COLO668 (cell line): ENCODE data around the gene OR4K15.
"Not testable (repeated sequence)": the region's sequence is repeated elsewhere in the genome, so short reads cannot be mapped to it uniquely, and the experiment has no call there.

Experiments used
- DNase-seq: peaks from one replicate; lab custom pipeline; 2025; ENCODE audit not compliant: unreplicated experiment; lab: John Stamatoyannopoulos, UW

OR4K15 gene, protein sequence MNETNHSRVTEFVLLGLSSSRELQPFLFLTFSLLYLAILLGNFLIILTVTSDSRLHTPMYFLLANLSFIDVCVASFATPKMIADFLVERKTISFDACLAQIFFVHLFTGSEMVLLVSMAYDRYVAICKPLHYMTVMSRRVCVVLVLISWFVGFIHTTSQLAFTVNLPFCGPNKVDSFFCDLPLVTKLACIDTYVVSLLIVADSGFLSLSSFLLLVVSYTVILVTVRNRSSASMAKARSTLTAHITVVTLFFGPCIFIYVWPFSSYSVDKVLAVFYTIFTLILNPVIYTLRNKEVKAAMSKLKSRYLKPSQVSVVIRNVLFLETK

GRCh38 chr14:19975291-19975690 lies at the start of gene OR4K15:
Gene OR4K15 (plus strand): TSS chr14:19975591. CDS start chr14:19975591, 0 bp downstream.
- no peak for DNase-seq

GRCh38 chr14:19930617-19931016 lies 44.8 kb upstream of the OR4K15 start, which contains the start of gene OR4K1:
Gene OR4K1 (plus strand): TSS chr14:19930917. CDS start chr14:19935667, 4,750 bp downstream.
- DNase-seq: no peak

- no peak for DNase-seq
Measured at GRCh38 chr14:19941668-19942067, 33.7 kb upstream of the OR4K15 start.

DNA sequence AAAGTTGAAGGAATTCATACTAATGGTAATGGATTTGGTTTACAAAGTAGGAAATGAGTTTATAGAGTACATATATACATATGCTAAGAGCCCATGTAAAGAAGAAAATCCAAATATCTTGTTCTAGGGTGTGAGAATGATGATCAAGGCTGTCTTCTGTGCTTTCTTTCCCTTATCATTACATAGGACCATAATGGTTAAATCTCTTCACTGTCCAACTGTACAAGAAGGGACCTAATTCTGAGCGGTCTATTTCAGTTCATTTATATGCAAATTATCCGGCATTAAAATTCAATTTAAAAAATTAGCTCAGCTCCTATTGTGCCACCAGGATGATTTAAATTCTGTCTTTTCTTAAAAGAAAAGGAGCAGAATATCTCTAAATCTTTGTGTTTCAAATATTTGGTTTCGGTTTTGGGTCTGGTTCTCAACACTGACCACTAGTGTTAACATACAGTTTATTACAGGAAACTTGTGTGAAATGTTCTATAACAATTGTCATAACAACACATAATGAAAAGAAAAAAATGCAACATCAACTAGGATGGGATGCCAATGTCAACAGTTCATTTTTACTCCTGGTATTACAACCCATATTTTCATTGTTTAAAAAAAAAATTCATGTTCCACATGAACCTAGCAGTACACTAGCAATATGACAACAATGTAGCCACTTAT lies 27.8 kb upstream of the OR4K15 start:
- DNase-seq: no peak

DNA sequence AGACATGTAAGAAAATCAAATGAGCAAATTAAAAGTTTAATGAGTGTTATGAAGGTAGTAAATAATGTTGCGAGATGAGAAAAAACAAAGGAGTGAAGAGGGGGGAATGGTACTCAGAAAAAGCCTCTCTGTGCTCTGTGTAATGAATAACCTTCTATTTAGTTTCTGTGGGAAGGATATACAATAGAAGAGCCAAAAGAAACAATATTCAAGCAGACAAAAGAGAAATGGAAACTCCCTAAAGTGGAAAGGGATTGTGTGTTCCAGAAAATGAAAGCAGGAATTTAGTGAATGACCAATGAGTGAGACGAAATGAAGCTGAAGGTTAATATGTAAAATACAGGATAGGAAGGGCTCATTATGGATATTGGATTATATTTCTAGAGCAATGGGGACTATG lies 26.2 kb upstream of the OR4K15 start:
- DNase-seq: no peak

- not testable (repeated sequence) for DNase-seq
Measured at GRCh38 chr14:19969735-19970134, 5.7 kb upstream of the OR4K15 start.

GRCh38 chr14:19974844-19975243 lies 547 bp upstream of the OR4K15 start:
- DNase-seq: no peak

DNA sequence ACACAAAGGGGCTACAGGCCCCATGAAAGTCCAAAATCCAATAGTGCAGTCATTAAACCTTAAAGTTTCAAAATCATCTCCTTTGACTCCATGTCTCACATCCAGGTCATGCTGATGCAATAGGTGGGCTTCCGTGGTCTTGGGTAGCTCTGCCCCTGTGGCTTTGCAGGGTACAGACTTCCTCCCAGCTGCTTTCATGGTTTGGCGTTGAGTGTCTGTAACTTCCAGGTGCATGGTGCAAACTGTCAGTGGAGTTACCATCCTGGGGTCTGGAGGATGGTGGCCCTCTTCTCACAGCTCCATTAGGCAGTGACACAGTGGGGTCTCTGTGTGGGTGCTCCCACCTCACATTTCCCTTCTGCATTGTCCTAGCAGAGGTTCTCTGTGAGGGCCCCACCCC lies 18.0 kb downstream of the OR4K15 start:
- DNase-seq: no peak

DNA sequence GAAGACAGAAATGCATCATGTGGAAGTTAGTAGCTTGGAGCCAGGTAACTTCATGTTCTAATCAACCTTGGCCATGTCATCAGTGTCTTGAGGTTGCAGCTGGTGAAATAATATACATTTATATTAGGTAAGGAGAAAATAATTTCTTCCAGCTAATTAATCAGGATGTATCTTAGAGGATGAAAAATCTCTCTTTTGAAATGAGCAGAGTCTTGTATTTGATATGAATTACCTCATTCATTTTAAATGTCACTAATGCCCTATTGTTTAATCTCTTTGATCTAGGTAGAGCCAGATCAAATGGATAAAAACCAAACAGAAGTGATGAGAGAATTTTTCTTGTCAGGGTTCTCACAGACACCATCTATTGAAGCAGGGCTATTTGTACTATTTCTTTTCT lies 26.5 kb downstream of the OR4K15 start, which contains the start of gene OR4Q2:
TSS of gene OR4Q2 (plus strand) at position 301 of the 400 bp plus-strand sequence.
- no peak for DNase-seq

DNA sequence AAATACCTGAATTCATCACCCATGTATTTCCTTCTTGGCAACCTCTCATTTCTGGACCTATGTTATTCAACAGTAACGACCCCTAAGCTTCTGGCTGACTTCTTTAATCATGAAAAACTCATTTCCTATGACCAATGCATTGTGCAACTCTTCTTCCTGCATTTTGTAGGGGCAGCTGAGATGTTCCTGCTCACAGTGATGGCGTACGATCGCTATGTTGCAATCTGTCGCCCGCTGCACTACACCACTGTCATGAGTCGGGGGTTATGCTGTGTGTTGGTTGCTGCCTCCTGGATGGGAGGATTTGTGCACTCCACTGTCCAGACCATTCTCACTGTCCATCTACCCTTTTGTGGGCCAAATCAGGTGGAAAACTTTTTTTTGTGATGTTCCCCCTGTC lies 26.9 kb downstream of the OR4K15 start:
- DNase-seq: no peak

GRCh38 chr14:20008156-20008555 lies 32.8 kb downstream of the OR4K15 start:
- no peak for DNase-seq

- DNase-seq: no peak
Measured at GRCh38 chr14:20019257-20019865, 44.0 kb downstream of the OR4K15 start, which contains the start of gene OR4K14. Gene OR4K14 (minus strand): TSS chr14:20019307. CDS start chr14:20015193, 4,114 bp downstream.
